ENCODE measurements around the gene CNTN2.

DNA sequence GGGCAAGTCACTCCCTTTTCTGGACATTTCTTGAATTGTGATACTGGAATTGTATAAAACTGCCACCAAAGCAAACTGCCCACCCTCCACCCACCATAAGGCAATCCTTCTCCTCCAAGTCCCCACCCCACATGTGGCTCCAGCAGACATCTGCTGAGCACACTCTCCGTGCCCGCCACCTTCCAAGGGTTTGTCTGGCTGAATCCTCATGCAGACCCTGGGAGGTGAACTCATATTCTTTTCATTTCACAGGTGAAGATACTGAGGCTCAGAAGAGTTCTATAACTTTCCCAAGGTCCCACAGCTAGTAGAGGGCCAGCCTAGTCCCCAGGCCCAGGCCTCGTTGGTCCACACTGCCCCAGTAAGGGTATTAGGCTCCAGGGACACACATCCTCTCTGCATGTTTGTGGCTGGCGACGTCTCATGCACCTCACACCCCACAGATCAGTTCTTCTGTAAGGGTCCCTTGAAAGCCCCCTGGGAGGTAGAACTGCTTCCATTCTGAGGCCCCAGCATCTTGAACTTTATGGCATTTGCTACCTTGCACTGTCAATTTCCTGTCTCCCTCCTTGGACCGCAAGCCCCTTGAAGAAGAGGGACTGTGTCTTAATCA, 14.1 kb downstream of the CNTN2 start:
- no peak for TF ChIP-seq EZH2 (IDR thresholded peaks at IDR 0.05; ENCODE audit: low read length)
- TF ChIP-seq, protein P1, sequence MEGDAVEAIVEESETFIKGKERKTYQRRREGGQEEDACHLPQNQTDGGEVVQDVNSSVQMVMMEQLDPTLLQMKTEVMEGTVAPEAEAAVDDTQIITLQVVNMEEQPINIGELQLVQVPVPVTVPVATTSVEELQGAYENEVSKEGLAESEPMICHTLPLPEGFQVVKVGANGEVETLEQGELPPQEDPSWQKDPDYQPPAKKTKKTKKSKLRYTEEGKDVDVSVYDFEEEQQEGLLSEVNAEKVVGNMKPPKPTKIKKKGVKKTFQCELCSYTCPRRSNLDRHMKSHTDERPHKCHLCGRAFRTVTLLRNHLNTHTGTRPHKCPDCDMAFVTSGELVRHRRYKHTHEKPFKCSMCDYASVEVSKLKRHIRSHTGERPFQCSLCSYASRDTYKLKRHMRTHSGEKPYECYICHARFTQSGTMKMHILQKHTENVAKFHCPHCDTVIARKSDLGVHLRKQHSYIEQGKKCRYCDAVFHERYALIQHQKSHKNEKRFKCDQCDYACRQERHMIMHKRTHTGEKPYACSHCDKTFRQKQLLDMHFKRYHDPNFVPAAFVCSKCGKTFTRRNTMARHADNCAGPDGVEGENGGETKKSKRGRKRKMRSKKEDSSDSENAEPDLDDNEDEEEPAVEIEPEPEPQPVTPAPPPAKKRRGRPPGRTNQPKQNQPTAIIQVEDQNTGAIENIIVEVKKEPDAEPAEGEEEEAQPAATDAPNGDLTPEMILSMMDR (optimal IDR thresholded peaks at IDR 0.05 in 1 of 3, IDR thresholded peaks at IDR 0.05 in 1 of 3, conservative IDR thresholded peaks at IDR 0.05 in 1 of 3; ENCODE audit: extremely low read depth in 1 of 3, insufficient read depth in 2 of 3, low read length in 3 of 3): no peak
